GM21619 (cell line): ENCODE results near the gene KCNJ6.
"Not testable (repeated sequence)": the region's sequence is repeated elsewhere in the genome, so short reads cannot be mapped to it uniquely, and the experiment has no call there.

Experiments
- ATAC-seq: cut with Tn5 transposase; IDR thresholded peaks from one replicate; pipeline ENCODE4 v1.9.1; 2021; ENCODE audit not compliant: unreplicated experiment

KCNJ6 gene

DNA sequence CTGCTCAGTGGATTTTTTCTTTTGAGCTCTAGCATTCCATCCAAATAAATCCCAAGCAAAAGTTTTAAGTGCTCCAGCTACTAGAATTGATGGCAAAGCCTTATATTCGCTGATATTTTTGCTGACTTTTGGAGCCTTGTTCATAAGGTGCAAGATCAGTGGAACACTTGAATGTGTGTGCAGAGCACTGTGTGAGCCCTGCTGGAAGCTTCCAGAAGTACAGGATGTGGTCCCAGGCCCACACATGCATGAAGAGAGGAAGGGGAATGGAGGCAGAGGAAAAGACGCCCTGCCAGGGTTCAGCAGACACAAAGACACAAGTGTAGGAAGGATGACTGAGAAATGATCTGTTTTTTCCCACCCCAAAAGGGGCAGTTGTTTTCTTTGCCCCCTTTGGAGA lies 169.4 kb downstream of the KCNJ6 start:
- no peak for ATAC-seq

DNA sequence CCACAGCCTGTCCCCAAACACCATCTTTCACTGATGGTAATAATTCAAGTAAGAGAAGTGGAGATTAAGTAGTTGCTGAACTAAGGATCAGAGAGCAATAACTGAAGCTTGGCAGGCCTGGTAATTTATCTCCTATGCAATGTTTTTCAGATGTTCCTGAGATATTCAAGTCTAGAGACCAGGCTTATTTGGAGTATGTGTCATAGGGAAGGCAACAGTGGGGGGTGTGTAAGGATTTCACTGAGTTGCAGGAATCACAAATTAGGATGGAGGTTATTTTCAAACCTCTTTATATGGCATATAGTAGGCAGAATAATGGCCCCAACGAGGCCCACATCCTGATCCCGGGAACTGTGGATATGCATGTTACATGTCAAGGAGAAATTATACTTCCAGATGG lies 171.7 kb downstream of the KCNJ6 start:
- ATAC-seq = no peak

DNA sequence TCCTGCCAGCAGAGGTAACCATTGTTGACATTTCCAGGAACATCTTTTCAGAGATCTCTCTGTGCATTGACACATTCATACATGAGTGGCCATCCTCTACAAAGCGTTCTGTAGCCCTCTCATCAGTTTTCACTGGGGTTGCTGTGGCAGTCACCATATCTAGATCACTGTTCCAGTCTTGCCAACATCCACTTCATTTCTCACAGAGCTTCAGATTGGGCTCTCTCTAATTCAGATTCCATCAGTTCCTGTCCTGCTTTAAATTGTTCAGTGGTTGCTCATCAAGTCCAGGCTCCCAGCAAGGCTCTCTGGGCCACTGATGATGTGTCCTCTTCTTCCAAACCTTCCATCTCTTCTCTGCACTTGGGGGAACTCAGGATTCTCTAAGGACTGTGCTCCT lies 173.7 kb downstream of the KCNJ6 start:
- ATAC-seq = peak; percentile 15

DNA sequence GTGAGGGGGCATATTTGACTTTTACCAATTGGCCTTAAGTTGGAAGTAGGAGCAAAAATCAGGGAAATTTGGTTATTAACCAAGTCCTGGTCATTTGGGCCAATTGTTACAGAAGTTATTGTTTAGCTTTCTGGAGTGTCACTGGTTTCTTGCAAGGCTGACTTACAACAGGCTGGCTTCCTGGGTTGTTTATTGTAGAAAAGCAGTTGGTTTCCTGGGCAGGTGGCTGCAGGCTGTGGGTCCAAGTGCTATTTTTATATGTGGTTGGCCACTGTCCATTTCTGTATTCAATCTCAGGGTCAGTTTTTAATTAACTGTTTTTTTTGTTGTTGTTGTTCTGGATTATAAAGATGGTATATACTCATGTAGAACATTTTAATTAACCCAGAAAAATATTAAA lies 174.1 kb downstream of the KCNJ6 start:
- ATAC-seq = peak; percentile 67

DNA sequence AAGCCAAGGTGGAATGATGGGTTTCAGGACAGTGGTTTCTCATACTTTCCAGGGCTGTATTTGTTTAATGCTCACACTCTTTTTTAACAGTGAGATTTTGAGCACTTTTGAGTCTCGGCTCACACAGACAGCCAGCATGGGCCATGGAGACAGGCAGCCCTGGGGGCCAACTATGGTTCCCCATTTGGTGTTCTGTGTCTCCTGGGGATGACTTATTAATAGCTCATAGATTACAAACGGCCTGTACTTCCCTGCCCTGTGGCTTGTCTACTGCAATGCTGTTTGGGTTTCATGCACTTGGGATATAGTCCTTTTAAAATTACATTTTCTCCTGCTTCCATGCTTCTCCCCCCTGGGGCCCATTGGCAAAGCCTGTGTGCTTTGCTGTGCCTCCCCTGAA lies 178.3 kb downstream of the KCNJ6 start:
- ATAC-seq = no peak

GRCh38 chr21:37737507-37737906 lies 178.8 kb downstream of the KCNJ6 start:
- no peak for ATAC-seq

DNA sequence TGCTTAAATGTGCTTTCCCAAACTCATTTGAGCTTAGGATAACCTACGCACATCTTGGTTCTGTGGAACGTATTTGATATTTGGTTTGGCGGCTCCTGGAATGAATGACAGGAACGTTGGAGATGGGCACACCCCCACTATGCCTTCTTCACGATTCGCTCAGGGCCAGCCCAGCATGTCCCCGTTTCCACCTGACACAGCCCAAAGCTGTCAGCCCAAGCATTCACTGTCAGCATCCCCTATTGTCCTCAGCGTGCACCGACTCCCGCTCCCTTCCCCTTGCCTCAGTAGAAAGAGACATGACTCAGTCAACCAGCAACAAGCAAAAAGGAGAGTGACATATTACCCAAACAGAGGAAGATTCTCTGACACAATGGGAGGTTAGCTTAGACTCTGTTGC lies 181.4 kb downstream of the KCNJ6 start:
- no peak for ATAC-seq

- no peak for ATAC-seq
Observed at GRCh38 chr21:37732927-37733326, 183.3 kb downstream of the KCNJ6 start.

DNA sequence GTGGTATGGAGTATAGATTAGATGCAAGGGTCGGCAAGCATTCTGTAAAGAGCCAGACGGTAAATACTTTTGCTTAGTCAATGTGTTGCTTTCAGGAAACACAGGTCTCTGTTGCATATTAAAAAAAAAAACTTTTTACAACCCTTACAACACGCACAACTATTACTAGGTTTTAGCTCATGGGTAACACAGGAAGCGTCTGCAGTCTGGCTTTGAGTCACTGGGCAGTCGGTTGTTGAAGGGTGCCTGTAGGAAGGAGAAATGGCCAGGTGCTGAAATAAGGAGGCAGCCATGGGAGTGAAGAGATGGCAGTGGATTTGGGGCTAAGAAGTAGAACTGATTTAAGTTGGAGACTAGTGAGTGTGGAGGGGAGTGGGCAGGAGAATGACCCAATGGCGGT lies 192.1 kb downstream of the KCNJ6 start:
- no peak for ATAC-seq

GRCh38 chr21:37717534-37717933 lies 198.7 kb downstream of the KCNJ6 start:
- ATAC-seq = no peak

DNA sequence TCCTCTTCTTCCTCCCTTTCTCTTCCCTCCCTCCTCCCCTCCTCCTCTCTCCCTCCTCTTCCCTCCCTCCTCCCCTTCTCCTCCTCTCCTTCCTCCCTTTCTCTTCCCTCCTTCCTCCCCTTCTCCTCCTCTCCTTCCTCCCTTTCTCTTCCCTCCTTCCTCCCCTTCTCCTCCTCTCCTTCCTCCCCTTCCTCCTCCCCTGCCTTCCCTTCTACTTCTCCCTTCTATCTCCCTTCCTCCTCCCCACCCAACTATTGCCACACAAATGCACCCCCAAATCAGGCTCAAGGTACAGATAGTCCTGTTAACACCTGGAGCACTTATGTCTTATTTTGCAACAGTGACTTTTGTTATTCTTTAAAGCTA lies 203.7 kb downstream of the KCNJ6 start:
- ATAC-seq = not testable (repeated sequence)

DNA sequence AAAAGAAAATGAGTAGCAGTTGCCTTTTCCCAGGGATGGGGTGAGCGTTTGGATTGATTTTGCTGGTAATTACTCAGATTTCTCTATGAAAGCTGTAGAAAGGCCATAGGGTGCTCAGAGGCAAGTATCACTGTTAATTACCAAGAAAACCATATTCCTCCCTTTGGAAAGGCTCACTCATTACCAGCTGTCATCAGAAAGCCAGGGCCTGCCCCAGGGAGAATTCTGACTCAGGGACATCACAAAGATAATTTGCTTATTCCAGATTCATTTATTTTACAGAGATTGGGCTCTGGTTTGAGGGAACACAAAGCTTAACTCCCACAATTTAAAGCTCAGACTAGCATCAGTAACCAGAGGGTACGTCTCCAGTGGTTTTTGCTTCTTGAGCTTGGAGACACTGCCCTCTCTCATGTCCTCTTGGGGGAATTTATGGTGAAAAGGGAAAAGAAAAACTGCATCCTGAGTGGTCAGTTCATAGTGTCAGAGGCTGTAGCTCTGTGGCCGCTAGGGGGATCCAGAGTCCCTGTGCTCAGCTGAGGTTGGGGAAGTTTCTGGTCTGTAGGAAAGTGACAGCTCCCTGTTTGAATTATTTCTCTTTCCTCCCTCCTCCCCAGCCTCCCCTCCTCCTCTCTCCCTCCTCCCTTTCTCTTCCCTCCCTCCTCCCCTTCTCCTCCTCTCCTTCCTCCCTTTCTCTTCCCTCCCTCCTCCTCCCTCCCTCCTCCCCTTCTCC lies 204.3 kb downstream of the KCNJ6 start:
- ATAC-seq = peak; percentile 67

- ATAC-seq = no peak
Observed at GRCh38 chr21:37711286-37711829, 204.9 kb downstream of the KCNJ6 start.

DNA sequence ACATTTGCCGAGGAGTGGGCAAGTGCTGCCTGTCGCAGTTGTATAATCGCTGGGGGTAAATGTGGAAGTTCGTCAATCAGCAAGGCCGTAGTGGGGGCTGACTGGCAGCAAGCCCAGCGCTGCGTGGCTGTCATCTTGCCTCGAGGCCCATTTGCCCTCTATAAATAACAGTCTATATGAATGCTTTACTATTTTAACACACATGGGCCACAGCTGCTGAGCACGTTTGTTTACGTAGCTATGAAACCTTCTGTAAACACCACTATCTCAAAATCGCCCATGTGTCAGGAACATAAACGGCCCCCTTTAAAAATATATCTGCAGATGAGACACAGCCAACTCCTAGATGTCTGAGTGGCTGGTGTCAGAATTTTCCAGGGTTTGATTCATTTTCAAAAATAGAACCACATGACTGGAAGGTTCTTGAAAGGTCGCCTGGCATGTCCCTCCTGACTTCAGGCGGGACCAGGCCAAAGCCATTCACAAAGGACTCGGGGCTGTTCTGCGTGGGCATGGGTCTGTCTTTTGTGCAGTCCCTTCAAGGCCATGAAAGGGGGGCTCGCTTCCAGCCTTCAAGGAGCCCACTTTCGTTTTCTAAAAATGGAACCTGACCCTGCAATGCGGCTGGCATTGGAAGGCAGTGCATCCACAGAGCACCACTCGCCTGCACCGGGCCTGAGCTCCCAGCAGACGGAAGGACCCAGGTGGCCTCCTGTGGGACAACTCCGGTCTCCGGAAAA lies 205.5 kb downstream of the KCNJ6 start:
- ATAC-seq = no peak

DNA sequence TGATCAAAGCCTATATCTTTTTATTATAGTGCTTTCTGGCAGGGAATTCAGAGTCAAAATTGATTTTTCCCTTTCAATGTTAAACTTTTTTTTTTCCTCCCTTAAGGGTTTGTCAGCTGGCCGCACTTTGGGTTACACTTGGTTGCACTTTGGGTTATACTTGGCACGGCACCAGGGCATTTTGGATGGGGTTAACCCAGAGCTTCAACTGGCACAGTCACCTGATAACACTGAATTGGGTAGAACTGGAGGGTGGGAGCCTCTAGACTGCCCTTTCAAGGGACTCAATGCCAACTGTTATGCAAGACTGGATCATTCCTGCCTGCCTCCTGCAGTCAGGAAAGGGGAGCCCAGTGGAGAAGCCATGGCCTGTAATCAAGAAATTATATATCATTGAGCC lies 211.5 kb downstream of the KCNJ6 start:
- ATAC-seq = no peak

DNA sequence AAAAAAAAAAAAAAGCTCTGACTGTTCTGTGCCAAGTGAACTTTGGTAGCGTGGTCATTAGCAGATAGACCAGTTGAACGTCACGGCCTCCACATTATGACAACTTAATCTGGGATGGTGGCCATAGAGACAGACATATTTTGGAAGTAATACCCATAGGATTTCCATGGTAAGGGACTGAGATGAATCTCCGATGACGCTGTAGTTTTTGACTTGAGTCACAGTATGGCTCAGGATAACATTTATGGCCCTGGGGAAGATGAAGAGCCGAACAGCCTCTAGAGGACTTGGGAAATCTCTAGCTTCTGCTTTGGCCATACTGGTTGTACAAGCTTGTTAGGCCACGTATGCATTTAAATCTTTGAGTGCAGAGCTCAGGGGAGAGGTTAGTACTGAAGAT lies 214.0 kb downstream of the KCNJ6 start:
- no peak for ATAC-seq

GRCh38 chr21:37700641-37701202 lies 215.5 kb downstream of the KCNJ6 start:
- peak; percentile 85 for ATAC-seq

DNA sequence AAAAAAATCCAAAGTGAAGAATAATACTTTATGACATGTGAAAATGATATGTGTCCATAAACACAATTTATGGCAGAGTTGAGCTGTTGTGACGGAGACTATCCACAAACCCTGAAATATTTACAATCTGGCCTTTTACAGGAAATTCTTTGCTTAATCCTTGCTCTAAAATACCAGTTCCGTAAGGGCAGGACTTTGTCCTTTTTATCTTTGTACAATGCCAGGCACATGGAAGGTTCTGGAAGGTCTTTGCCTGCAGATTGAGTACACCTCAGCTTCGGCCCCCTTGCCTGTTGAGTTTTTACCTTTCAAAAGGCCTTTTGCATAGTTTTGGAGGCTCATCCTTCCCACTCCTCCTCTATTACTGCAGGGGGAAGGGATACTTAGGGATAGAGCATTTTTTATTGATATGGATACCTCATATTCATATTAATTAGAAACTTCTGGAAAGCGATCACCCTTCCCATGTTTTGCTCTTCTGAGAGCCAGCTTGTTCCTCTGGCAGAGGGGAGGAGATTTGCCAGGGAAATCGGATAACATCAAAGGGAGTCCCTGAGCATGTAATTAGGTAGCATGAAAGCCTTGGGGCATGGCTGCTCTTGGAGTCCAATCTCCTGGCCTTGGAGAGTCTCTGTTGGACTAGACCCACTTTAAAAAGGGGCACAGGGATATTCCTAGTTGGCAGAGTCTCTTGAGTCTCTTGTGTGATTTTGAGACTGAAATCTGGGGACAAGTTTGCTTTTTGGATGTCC lies 217.1 kb downstream of the KCNJ6 start:
- ATAC-seq = no peak

GRCh38 chr21:37696936-37697335 lies 219.3 kb downstream of the KCNJ6 start:
- no peak for ATAC-seq

DNA sequence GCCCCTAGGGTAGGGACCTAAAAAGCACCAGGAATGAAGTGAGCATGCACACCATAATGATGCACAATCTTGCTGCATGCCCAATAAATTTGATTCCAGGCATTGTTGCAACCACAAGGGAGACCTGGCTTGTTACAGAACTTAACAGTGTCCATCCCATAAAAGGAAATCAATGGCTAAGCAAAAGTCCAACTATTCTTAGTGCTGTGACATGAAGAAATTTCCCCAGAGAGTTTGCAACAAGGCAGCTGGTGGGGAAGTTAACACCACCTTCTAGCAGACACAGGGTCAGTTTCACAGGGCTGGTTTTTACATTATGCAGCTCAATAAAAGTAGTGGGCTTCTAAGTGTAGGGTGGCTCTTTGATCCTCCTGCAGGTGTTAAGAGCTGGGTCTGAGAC lies 221.1 kb downstream of the KCNJ6 start:
- ATAC-seq = no peak

GRCh38 chr21:37688952-37689659 lies 227.2 kb downstream of the KCNJ6 start:
- ATAC-seq = no peak
